ENCODE results near the gene F2R.

GRCh38 chr5:76751291-76751690, 35.4 kb downstream of the F2R start:
- TF ChIP-seq POLR2AphosphoS5 (IDR thresholded peaks at IDR 0.05; ENCODE audit: low read depth, low read length) (no peak), ATF2 (IDR thresholded peaks at IDR 0.05; ENCODE audit: low read length) (no peak), MAFK (IDR thresholded peaks at IDR 0.05; ENCODE audit: low read depth, low read length) (no peak), SIN3A (conservative IDR thresholded peaks at IDR 0.05 in 1 of 2, IDR thresholded peaks at IDR 0.05 in 1 of 2; ENCODE audit: low read depth in 1 of 2, low read length in 2 of 2) (no peak), ZNF274 (IDR thresholded peaks at IDR 0.05; ENCODE audit: borderline replicate concordance, extremely low read depth, low read length) (no peak), CTCF (IDR thresholded peaks at IDR 0.05; ENCODE audit: control extremely low read depth in 1 of 3, insufficient read depth in 1 of 3, low read depth in 1 of 3, low read length in 3 of 3) (no peak), E2F6 (IDR thresholded peaks at IDR 0.05) (no peak), POLR2A (IDR thresholded peaks at IDR 0.05; ENCODE audit: control extremely low read depth in 1 of 2, low read depth in 2 of 2, low read length in 2 of 2) (no peak), CHD7 (IDR thresholded peaks at IDR 0.05; ENCODE audit: insufficient replicate concordance, low read length) (no peak), SP1 (IDR thresholded peaks at IDR 0.05; ENCODE audit: low read depth, low read length) (no peak), POU5F1 (IDR thresholded peaks at IDR 0.05; ENCODE audit: low read depth, low read length) (no peak), EZH2 (IDR thresholded peaks at IDR 0.05; ENCODE audit: low read depth, low read length, severe bottlenecking) (no peak)

Data from H1 (cell line).